ENCODE results near the gene DIS3L2.

DNA sequence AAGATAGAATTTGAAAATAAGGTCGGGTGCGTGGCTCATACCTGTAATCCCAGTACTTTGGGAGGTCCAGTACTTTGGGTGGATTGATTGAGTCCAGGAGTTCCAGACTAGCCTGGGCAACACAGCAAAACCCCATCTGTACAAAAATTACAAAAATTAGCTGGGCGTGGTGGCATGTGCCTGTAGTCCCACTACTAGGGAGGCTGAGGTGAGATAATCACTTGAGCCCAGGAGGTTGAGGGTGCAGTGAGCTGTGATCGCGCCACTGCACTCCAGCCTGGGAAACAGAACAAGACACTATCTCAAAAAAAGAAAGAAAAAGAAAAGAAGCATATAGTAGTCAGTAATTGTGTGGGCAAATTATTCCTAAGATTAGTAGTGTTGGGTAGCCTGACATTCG is 222.8 kb downstream of the DIS3L2 start:
- TF ChIP-seq POLR2AphosphoS5 (IDR thresholded peaks at IDR 0.05) (no peak), POLR2A (IDR thresholded peaks at IDR 0.05) (no peak)
